ENCODE measurements around the gene GLOD4.
"Not testable (repeated sequence)": the region's sequence is repeated elsewhere in the genome, so short reads cannot be mapped to it uniquely, and the experiment has no call there.

Gene GLOD4

GRCh38 chr17:773467-774312 is 8.4 kb downstream of the GLOD4 start:
- no peak for TF ChIP-seq CTCF (IDR thresholded peaks at IDR 0.05; ENCODE audit: control insufficient read depth, extremely low read depth, insufficient read depth)
- DNase-seq (ENCODE audit: low read depth), result no peak
- no peak overlapping the region for H3K4me3 ChIP-seq (ENCODE audit: low read depth, low read length)

- no peak overlapping the region for H3K4me3 ChIP-seq (ENCODE audit: low read depth, low read length)
- DNase-seq (ENCODE audit: low read depth), result no peak
- TF ChIP-seq CTCF (IDR thresholded peaks at IDR 0.05; ENCODE audit: control insufficient read depth, extremely low read depth, insufficient read depth), result no peak
These were observed 9.1 kb downstream of the GLOD4 start for GRCh38 chr17:773016-773415.

GRCh38 chr17:767076-767475 is 15.0 kb downstream of the GLOD4 start:
- no peak for TF ChIP-seq CTCF (IDR thresholded peaks at IDR 0.05; ENCODE audit: control insufficient read depth, extremely low read depth, insufficient read depth)
- H3K4me3 ChIP-seq (ENCODE audit: low read depth, low read length), result no peak overlapping the region
- DNase-seq (ENCODE audit: low read depth), result no peak

- TF ChIP-seq CTCF (IDR thresholded peaks at IDR 0.05; ENCODE audit: control insufficient read depth, extremely low read depth, insufficient read depth), result no peak
- DNase-seq (ENCODE audit: low read depth), result no peak
- no peak overlapping the region for H3K4me3 ChIP-seq (ENCODE audit: low read depth, low read length)
These were observed 21.7 kb downstream of the GLOD4 start for GRCh38 chr17:760371-760770.

GRCh38 chr17:759964-760363 is 22.1 kb downstream of the GLOD4 start:
- TF ChIP-seq CTCF (IDR thresholded peaks at IDR 0.05; ENCODE audit: control insufficient read depth, extremely low read depth, insufficient read depth), result no peak
- DNase-seq (ENCODE audit: low read depth), result no peak
- H3K4me3 ChIP-seq (ENCODE audit: low read depth, low read length), result no peak overlapping the region

- H3K4me3 ChIP-seq (ENCODE audit: low read depth, low read length); DNase-seq (ENCODE audit: low read depth): not testable (repeated sequence)
These were observed 26.0 kb downstream of the GLOD4 start for GRCh38 chr17:756010-756567.

- H3K4me3 ChIP-seq (ENCODE audit: low read depth, low read length); DNase-seq (ENCODE audit: low read depth): not testable (repeated sequence)
These were observed 26.6 kb downstream of the GLOD4 start for GRCh38 chr17:755319-755961.

Data from LNCaP clone FGC (cell line).